ENCODE measurements around the gene SH3GL1.
"Not testable (repeated sequence)": the region's sequence is repeated elsewhere in the genome, so short reads cannot be mapped to it uniquely, and the experiment has no call there.

The SH3GL1 gene

DNA sequence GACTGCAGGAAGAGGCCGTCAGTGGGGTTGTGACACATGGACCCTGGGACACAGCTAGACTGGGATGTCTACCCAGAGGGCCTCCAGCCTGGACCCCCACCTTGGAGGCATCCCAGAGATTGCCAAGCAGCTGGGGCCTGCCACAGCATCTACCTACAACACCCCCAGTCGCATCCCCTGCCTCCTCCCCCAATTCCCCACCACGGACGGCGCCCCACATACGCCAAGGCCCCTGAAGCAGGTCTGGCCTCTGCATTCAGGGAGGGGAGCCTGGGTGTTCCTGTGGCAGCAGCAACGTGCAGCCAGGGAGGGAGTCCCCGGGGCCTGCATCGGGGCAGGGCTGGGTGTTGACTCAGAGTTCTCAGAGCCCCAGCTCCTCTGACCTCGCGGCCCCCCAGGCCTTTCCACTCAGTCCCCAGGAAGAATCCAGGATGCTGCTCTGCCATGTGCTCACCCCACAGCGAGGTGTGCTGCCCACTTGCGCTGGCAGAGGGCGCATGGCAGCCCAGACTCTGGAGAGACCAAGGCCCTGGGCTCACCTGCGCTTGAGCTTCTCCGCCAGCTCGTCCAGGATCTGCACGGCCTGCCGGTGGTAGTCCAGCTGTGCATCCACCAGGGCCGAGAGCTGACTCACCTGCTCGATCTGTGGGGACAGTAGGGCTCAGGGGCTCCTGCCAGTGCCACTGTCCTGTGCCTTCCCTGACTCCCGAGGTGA lies 37.4 kb downstream of the SH3GL1 start:
- no peak for DNase-seq

DNA sequence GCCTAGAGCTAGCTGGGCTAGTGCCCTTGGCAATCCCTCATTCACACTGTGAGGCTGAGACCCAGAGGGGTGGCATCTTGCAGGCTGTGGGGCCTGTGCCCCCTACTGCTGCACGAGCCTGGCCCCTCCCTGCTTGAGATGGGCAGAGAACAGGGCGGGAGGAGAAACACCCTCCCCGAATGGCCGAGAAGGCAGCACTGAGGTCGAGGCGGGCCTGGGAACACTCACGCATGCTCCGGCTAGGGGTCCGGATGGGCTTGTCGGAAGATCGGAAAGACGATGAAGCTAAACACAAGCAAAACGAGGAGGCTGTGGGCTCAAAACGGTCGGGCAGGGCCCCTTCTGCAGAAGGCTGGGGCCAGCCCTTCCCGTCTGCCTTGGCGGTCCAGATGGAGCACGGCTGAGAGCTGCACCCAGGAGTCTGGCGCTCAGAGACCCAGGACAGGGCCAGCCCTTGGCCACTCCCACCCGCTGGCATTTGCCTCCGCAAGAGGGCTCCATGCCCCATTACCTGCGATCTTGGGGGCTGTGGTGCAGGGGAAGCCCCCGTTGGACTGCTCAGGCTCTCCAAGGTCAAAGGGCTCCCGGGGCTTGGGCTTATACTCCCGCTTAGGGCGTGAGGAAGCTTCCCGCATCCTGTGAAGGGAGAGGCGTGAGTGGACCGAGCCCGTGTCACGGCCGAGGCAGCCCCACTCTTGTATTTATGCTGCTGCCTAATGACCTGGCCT lies 38.1 kb downstream of the SH3GL1 start:
- no peak for DNase-seq

GRCh38 chr19:4361152-4362046 lies 38.9 kb downstream of the SH3GL1 start:
- no peak for DNase-seq

DNA sequence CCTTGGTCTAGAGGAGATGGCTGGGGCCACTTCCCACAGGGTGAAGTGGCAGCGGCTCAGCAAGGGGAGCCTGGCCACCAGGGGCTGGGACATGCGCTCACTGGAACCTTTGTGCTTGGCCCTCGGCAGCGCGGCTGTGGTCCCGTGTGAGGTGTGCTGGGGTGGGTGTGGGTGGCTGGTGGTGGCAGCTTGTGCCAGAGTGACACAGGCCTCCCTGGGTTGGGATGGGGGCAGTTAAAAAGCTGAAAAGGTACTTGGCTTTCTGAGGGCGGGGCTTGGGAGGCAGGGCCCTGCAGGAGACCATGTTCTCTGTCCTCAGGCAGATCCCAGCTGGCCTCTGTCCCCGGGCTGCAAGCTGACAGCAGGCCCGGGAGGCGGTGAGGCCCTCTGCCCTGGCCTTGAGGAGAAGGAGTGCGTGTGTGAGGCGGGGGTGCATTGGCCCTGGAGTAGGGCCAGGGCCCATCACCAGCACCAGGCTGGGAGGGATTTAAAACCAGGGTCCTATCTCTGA lies 39.7 kb downstream of the SH3GL1 start:
- no peak for DNase-seq

- no peak for DNase-seq
Observed at GRCh38 chr19:4360081-4360569, 40.2 kb downstream of the SH3GL1 start.

DNA sequence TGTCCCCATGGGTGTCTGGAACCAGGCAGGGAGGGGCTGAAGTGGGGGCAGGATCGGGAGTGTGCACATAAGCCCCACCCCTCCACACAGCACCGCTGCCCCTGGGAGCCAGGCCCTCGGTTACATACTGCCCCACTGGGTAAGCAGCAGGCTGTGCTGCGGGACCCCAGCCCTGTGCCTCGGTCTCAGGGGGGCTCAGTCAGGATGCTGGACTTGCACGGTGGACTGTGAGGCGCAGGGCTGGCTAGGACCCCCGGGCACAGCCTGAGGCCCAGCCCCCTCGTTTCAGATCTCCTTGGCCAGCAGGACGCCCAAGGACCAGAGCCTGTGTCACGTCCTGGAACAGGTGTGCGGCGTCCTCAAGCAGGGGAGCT lies 40.7 kb downstream of the SH3GL1 start:
- DNase-seq, result no peak

DNA sequence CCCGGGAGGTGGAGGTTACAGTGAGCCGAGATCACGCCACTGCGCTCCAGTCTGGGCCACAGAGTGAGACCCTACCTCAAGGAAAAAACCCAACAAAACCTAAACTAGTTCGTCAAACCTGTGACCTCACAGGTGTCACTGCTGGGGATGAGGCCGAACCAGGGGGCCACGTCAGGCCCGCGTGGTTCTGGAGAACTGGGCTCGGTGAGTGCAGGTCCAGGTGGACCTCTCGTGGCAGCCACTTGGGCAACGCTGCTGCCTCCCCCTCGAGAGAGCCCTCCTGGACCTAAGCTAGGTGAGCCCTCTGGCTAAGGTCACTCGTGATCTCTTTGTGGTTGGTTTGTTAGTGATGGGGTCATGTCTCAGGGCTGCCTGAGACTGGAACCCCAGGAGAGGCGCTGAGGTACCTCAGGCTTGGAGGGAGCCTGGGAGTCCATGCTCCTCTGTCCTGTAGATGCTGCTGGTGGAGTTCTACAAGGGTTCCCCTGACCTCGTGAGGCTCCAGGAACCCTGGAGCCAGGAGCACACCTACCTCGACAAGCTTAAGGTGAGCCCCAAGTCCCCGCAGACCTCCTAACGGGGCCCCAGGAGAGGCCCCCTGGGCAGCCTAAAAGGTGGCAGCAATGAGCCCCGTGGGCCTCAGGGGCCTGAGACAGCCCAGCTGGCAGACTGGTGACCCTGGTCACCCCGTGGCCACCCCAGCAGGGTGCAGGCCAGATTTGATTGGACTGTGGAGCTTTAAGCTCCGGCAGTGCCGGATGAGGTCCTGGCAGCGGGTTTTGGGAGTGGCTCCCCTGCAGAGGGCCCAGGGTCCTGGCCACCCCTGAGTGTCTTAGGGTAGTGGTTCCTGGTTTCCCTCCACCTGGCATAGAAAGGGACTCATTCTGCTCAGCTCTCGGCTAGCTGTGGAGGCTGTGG lies 41.4 kb downstream of the SH3GL1 start:
- DNase-seq, result no peak

GRCh38 chr19:4357921-4358326 lies 42.4 kb downstream of the SH3GL1 start:
- DNase-seq, result no peak

DNA sequence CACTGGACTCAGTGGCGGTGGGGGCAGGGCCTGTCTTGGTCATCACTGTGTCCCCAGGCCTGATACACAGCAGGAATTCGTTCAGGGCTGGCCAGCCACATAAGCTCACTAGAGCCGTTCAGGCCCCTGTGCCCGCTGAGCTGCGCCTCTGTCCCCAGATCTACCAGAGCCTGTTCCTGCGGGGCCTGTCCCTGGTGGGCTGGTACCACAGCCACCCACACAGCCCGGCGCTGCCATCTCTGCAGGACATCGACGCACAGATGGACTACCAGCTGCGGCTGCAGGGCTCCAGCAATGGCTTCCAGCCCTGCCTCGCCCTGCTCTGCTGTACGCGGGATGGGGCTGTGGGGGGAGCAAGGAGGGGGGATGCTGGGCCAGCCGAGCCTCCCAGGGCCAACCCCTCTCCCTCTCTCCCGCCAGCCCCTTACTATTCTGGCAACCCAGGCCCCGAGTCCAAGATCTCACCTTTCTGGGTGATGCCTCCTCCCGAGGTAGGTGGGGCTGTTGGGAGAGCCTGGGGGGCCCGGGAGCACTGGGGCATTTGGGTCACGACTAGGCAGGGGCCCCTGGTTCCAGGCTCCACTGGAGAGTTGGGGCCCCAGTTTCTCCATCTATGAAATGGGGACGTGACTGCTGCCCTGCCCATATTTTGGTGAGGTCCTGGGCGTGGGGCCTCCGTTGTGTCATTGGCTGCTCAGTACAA lies 43.1 kb downstream of the SH3GL1 start:
- DNase-seq, result no peak

DNA sequence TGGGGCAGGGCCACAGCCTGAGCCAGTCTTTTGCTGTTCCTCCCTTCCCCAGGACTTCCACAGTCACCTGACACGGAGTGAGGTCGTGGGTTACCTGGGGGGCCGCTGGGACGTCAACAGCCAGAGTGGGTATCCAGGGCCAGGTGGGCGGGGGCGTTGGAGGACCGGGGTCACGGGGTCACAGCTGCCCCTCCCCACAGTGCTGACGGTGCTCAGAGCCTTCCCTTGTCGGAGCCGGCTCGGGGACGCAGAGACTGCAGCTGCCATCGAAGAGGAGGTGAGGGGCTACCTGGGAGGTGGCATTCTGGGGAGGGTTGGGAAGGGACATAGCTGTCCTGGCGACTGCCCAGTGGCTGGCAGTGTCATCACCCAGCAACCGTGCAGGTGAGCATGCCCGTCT lies 45.5 kb downstream of the SH3GL1 start:
- no peak for DNase-seq

DNA sequence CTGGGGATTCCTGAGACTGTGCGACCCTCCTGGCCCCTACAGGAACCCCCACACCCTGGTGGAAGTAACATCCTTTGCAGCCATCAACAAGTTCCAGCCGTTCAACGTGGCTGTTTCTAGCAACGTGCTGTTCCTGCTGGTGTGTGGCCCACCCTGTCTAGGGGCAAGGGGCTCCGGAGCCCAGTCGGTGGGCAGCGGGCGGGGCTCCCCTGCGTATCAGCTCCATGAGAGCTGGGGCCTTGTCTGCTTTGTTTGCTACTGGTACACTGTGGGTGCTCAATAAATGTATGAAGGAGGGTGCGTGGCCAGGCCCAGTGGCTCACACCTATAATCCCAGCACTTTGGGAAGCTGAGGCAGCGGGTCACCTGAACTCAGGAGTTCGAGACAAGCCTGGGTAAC lies 46.1 kb downstream of the SH3GL1 start:
- no peak for DNase-seq

DNA sequence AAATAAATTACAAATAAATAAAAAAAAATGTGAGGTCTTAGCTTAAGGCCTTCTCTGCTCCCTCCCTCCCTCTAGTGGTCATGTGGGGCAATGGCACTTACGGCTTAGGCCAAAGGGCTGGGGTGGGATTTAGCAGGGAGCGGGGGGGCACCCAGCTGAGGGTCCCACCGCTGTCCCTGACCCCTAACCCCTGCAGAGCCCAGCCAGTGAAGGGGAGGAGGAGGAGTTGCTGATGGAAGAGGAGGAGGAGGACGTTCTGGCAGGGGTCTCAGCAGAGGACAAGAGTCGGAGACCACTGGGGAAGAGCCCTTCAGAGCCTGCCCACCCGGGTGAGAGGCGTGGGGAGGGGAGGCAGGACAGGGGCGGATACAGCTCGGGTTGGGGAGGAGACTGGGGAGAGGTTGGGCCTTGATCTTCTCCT lies 47.6 kb downstream of the SH3GL1 start:
- DNase-seq, result no peak

GRCh38 chr19:4350726-4351125 lies 49.6 kb downstream of the SH3GL1 start:
- DNase-seq, result no peak

GRCh38 chr19:4350111-4350510 lies 50.2 kb downstream of the SH3GL1 start:
- no peak for DNase-seq

DNA sequence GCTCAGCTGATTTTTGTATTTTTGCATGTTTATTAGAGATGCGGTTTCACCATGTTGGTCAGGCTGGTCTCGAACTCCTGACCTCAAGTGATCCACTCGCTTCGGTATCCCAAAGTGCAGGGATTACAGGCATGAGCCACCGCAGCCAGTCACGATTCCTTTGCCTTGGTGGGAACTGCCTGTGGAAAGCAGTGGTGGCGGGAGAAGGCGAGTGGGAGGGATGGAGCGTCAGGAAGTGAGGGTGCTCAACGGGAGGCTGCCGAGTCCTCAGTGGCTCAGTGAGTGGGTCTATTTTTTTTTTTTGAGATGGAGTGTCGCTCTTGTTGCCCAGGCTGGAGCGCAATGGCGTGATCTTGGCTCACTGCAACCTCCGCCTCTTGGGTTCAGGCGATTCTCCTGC lies 51.1 kb downstream of the SH3GL1 start:
- DNase-seq, result not testable (repeated sequence)

- no peak for DNase-seq
Observed at GRCh38 chr19:4347521-4347920, 52.8 kb downstream of the SH3GL1 start.

- no peak for DNase-seq
Observed at GRCh38 chr19:4346020-4346383, 54.3 kb downstream of the SH3GL1 start.

GRCh38 chr19:4345342-4346019 lies 54.9 kb downstream of the SH3GL1 start:
- DNase-seq, result no peak

DNA sequence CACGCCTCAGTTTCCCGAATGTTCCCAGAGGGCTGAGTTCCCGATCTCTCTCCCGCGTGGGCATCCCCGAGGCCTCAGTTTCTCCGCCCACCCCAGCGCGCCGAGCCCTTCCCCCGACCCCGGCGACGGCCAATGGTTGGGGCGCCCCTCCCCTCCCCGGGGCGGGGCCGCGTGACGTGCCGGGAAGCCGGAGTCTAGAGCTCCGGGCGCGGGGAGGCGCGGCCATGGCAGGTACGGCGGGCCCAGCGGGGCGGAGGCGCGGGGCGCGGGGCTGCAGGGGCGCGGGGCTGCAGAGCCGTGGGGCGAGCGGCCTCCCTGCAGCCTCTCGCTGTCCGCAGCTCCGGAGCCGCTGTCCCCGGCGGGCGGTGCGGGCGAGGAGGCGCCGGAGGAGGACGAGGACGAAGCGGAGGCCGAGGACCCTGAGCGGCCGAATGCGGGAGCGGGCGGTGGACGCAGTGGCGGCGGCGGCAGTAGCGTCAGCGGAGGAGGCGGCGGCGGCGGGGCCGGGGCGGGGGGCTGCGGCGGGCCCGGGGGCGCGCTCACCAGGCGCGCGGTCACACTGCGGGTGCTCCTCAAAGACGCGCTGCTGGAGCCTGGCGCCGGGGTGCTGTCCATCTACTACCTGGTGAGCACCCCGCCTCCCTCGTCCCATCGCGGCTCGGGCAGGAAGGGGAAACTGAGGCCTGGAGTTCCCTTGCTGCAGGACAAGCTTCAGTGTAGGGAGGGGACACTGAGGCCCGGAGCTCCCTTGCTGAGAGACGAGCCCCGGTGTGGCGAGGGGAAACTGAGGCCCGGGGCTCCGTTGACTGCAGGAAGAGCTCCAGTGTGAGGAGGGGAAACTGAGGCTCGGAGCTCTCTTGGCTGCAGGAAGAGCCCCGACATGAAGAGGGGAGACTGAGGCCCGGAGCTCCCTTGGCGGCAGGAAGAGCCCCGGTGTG lies 56.7 kb downstream of the SH3GL1 start, which contains the start of gene MPND:
TSS of gene MPND (plus strand) at position 193 of the 938 bp plus-strand sequence. CDS start at position 225, 32 bp downstream.
- peak; percentile 75 for DNase-seq
